A549 (cell line): Measurements from ENCODE around the gene PITPNM3.

Source experiments
- CEBPB ChIP-seq, 2 experiments: fragments of >200 bp in 1 of 2; sonication (Bioruptor Twin) in 1 of 2; formaldehyde crosslinking in 1 of 2; IDR thresholded peaks; 2 replicates each; pipeline ENCODE4 v1.6.1; 2012 to 2016
- EHMT2 ChIP-seq: fragments of 200-600 bp; sonication (generic); IDR thresholded peaks from 2 replicates; pipeline ENCODE4 v1.6.1; 2016; ENCODE audit warnings: antibody characterized with exemption, low read depth, mild to moderate bottlenecking, moderate library complexity
- EP300 ChIP-seq, 2 experiments: fragments of >200 bp; sonication (Bioruptor Twin); formaldehyde crosslinking; IDR thresholded peaks; 2 replicates in 1 of 2; 3 replicates in 1 of 2; pipeline ENCODE4 v1.6.1; 2016 to 2017
- JUNB ChIP-seq: fragments of >200 bp; sonication (Bioruptor Twin); formaldehyde crosslinking; IDR thresholded peaks from 2 replicates; pipeline ENCODE4 v1.6.1; 2016
- MYC ChIP-seq: IDR thresholded peaks from 2 replicates; pipeline ENCODE4 v1.6.1; 2012; ENCODE audit warnings: mild to moderate bottlenecking, inconsistent platforms, low read length, improper control_type of control experiment, borderline replicate concordance
- PHF8 ChIP-seq: fragments of 200-600 bp; sonication (generic); IDR thresholded peaks from 2 replicates; pipeline ENCODE4 v1.6.1; 2016; ENCODE audit warnings: low read depth, mild to moderate bottlenecking, antibody characterized with exemption, moderate library complexity, borderline replicate concordance
- POLR2A ChIP-seq: IDR thresholded peaks from 2 replicates; pipeline ENCODE4 v1.6.1; 2012; ENCODE audit warnings: mild to moderate bottlenecking, low read length
- ZFP36 ChIP-seq: fragments of 450-650 bp; IDR thresholded peaks from 2 replicates; pipeline ENCODE4 v1.6.1; 2014; ENCODE audit warnings: borderline replicate concordance; ENCODE audit not compliant: partially characterized antibody
- TF ChIP-seq, protein P1 (sequence below): fragments of >200 bp; sonication (Bioruptor Twin); formaldehyde crosslinking; IDR thresholded peaks from 3 replicates; pipeline ENCODE4 v1.5.1; 2016
- TF ChIP-seq, protein P2 (sequence below): fragments of 450-650 bp; IDR thresholded peaks from 2 replicates; pipeline ENCODE4 v1.6.1; 2014; ENCODE audit warnings: antibody characterized with exemption
- TF ChIP-seq, protein P3 (sequence below): IDR thresholded peaks from 2 replicates; pipeline ENCODE4 v1.6.1; 2012

DNA sequence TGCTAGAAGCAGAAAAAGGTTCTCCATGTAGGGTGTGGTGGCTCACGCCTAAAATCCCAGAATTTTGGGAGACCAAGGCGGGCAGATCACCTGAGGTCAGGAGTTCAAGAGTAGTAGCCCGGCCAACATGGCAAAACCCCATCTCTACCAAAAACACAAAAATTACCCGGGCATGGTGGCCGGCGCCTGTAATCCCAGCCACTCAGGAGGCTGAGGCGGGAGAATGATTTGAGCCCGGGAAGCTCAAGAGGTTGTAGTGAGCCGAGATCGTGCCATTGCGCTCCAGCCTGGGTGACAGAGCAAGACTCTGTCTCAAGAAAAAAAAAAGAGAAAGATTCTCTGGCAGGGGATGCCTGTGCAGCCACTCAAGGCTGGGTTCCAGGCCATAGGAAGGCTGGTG, 54.2 kb downstream of the PITPNM3 start:
- TF ChIP-seq, protein P1, sequence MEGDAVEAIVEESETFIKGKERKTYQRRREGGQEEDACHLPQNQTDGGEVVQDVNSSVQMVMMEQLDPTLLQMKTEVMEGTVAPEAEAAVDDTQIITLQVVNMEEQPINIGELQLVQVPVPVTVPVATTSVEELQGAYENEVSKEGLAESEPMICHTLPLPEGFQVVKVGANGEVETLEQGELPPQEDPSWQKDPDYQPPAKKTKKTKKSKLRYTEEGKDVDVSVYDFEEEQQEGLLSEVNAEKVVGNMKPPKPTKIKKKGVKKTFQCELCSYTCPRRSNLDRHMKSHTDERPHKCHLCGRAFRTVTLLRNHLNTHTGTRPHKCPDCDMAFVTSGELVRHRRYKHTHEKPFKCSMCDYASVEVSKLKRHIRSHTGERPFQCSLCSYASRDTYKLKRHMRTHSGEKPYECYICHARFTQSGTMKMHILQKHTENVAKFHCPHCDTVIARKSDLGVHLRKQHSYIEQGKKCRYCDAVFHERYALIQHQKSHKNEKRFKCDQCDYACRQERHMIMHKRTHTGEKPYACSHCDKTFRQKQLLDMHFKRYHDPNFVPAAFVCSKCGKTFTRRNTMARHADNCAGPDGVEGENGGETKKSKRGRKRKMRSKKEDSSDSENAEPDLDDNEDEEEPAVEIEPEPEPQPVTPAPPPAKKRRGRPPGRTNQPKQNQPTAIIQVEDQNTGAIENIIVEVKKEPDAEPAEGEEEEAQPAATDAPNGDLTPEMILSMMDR = no peak
- TF ChIP-seq, protein P2, sequence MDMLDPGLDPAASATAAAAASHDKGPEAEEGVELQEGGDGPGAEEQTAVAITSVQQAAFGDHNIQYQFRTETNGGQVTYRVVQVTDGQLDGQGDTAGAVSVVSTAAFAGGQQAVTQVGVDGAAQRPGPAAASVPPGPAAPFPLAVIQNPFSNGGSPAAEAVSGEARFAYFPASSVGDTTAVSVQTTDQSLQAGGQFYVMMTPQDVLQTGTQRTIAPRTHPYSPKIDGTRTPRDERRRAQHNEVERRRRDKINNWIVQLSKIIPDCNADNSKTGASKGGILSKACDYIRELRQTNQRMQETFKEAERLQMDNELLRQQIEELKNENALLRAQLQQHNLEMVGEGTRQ = no peak
- TF ChIP-seq POLR2A (no peak), PHF8 (no peak), MYC (no peak), EP300 (IDR thresholded peaks at IDR 0.05) (no peak), EHMT2 (no peak), JUNB (no peak), ZFP36 (no peak), CEBPB (IDR thresholded peaks at IDR 0.05) (no peak)
- TF ChIP-seq, protein P3, sequence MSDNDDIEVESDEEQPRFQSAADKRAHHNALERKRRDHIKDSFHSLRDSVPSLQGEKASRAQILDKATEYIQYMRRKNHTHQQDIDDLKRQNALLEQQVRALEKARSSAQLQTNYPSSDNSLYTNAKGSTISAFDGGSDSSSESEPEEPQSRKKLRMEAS = no peak
